UCSD-AML1 (cell line): Measurements from ENCODE around the gene DAP3.

ENCODE experiments used
- DNase-seq: peaks from one replicate; lab custom pipeline; 2025; ENCODE audit not compliant: unreplicated experiment; lab: John Stamatoyannopoulos, UW

DAP3 gene

GRCh38 chr1:155769257-155769656 is 80.4 kb downstream of the DAP3 start:
- no peak for DNase-seq

- no peak for DNase-seq
Observed at GRCh38 chr1:155773221-155773620, 84.3 kb downstream of the DAP3 start.

GRCh38 chr1:155776414-155776813 is 87.5 kb downstream of the DAP3 start:
- DNase-seq: no peak

GRCh38 chr1:155777582-155777981 is 88.7 kb downstream of the DAP3 start:
- DNase-seq: no peak
